ENCODE results near the gene CRYGC. TPM values are rescaled to one million over a fixed set of nuclear protein-coding genes. Genes with fewer than 3 reads are reported as not detected.

The CRYGC gene
- total RNA-seq, 1 experiment from 2014 or later: not detected

DNA sequence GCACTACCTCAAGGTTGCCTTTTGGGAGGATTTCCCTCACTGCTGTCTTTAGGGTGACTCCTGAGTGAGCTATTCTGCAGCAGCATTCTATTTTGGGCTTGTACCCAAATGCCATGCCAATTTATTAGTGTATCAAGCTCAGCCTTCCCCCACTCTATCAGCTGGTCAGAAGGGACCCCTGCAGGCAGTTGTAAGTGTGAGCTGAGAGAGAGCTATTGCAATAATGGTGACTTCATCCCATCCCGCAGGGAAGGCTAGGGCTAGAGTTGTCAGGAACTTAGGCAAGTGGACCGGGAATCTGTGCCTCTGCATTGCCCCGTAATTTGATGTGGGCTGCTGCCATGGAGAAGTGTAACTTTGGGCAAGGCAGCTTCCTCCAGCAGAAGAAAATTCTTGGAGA, 18.1 kb upstream of the CRYGC start:
- Mint-ChIP-seq H3K36me3 (ENCODE audit: insufficient read depth, unreplicated experiment) (no peaks in the 10 kb centered on the region), H3K27ac (ENCODE audit: unreplicated experiment) (no peak overlapping the region), H3K9me3 (ENCODE audit: low read depth, unreplicated experiment) (no peaks in the 10 kb centered on the region), H3K4me3 (ENCODE audit: low read depth, unreplicated experiment) (no peak overlapping the region), H3K4me1 (ENCODE audit: low read depth, unreplicated experiment) (peaks cover 9% of the 10 kb centered on the region), H3K27me3 (ENCODE audit: unreplicated experiment) (no peaks in the 10 kb centered on the region)
- CTCF ChIA-PET: interaction anchor here (1.1 kb wide), 1 partner anchor 17 kb away, joined by 3 read pairs; no protein-coding TSS in a partner anchor
- TF ChIP-seq, protein P1, sequence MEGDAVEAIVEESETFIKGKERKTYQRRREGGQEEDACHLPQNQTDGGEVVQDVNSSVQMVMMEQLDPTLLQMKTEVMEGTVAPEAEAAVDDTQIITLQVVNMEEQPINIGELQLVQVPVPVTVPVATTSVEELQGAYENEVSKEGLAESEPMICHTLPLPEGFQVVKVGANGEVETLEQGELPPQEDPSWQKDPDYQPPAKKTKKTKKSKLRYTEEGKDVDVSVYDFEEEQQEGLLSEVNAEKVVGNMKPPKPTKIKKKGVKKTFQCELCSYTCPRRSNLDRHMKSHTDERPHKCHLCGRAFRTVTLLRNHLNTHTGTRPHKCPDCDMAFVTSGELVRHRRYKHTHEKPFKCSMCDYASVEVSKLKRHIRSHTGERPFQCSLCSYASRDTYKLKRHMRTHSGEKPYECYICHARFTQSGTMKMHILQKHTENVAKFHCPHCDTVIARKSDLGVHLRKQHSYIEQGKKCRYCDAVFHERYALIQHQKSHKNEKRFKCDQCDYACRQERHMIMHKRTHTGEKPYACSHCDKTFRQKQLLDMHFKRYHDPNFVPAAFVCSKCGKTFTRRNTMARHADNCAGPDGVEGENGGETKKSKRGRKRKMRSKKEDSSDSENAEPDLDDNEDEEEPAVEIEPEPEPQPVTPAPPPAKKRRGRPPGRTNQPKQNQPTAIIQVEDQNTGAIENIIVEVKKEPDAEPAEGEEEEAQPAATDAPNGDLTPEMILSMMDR (IDR thresholded peaks at IDR 0.05; ENCODE audit: unreplicated experiment): no peak
- intact Hi-C loops (cut with micrococcal nuclease; ENCODE audit: unreplicated experiment): no loop called here
- DNase-seq: no peak
- no TSS peak for BruUV-seq (replicated peaks)

DNA sequence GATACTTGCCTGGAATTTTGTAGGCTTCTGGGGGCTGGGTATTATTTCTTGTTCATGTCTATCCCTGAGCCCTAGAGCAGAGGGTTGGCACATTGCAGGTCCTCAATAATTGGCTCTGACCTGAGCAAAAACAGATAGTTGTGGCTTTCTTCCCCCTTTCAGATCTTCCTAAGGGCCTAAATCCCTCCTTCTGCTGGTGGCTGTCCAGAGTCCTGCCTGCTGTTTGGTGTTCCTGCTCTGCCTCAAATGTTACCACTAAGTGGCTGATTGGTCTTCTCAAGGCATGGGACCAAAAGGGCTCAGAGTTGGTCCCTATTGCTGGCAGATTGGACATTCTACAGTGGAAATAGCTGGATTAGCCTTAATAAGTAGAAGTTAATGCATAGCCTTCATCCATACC, 17.4 kb upstream of the CRYGC start:
- CTCF ChIA-PET: interaction anchor here (0.7 kb wide), 1 partner anchor 1132 kb away, joined by 3 read pairs; no protein-coding TSS in a partner anchor
- BruUV-seq (replicated peaks): no TSS peak
- intact Hi-C loops (cut with micrococcal nuclease; ENCODE audit: unreplicated experiment): no loop called here
- Mint-ChIP-seq H3K4me1 (ENCODE audit: low read depth, unreplicated experiment) (peaks cover 17% of the 10 kb centered on the region), H3K36me3 (ENCODE audit: insufficient read depth, unreplicated experiment) (no peaks in the 10 kb centered on the region), H3K27me3 (ENCODE audit: unreplicated experiment) (no peaks in the 10 kb centered on the region), H3K9me3 (ENCODE audit: low read depth, unreplicated experiment) (no peaks in the 10 kb centered on the region), H3K4me3 (ENCODE audit: low read depth, unreplicated experiment) (no peak overlapping the region), H3K27ac (ENCODE audit: unreplicated experiment) (no peak overlapping the region)
- no peak for DNase-seq
- TF ChIP-seq, protein P1 (IDR thresholded peaks at IDR 0.05; ENCODE audit: unreplicated experiment): no peak

DNA sequence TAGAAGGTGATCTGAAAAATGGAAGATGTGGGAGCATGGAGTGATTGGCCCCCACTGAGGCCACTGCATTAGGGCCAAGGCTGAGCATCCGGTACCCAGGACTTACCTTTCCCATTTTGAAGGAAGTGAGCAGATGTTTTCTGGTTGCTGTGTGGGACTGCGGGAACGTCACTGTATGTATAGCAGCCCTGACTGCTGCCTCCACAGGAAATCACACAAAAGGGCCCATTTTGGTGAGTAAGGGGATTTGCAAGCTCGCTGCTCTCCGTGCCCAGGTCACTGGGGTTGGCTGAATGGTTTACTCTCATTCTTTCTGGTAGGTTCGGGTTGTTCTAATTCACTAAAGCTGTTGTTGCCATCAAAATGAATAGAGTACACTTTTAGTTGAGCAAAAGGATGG, 16.4 kb upstream of the CRYGC start, which contains the start of gene CRYGB:
Gene CRYGB (minus strand): TSS at position 153 of the 400 bp plus-strand sequence. CDS start 38 bp downstream, at position 115.
- Mint-ChIP-seq H3K27ac (ENCODE audit: unreplicated experiment) (no peak within 1 kb of the TSS), H3K36me3 (ENCODE audit: insufficient read depth, unreplicated experiment) (no peaks in the 10 kb centered on the region), H3K4me3 (ENCODE audit: low read depth, unreplicated experiment) (no peak within 1 kb of the TSS), H3K9me3 (ENCODE audit: low read depth, unreplicated experiment) (no peaks in the 10 kb centered on the region), H3K27me3 (ENCODE audit: unreplicated experiment) (no peaks in the 10 kb centered on the region), H3K4me1 (ENCODE audit: low read depth, unreplicated experiment) (peaks cover 22% of the 10 kb centered on the region)
- no TSS peak for BruUV-seq (replicated peaks)
- TF ChIP-seq, protein P1 (IDR thresholded peaks at IDR 0.05; ENCODE audit: unreplicated experiment): no peak
- intact Hi-C loops (cut with micrococcal nuclease; ENCODE audit: unreplicated experiment): no loop called here
- CTCF ChIA-PET: interaction anchor here (0.7 kb wide), 2 partner anchors 212 to 1015 kb away, joined by 4 to 6 read pairs; no protein-coding TSS in a partner anchor
- DNase-seq: no peak

DNA sequence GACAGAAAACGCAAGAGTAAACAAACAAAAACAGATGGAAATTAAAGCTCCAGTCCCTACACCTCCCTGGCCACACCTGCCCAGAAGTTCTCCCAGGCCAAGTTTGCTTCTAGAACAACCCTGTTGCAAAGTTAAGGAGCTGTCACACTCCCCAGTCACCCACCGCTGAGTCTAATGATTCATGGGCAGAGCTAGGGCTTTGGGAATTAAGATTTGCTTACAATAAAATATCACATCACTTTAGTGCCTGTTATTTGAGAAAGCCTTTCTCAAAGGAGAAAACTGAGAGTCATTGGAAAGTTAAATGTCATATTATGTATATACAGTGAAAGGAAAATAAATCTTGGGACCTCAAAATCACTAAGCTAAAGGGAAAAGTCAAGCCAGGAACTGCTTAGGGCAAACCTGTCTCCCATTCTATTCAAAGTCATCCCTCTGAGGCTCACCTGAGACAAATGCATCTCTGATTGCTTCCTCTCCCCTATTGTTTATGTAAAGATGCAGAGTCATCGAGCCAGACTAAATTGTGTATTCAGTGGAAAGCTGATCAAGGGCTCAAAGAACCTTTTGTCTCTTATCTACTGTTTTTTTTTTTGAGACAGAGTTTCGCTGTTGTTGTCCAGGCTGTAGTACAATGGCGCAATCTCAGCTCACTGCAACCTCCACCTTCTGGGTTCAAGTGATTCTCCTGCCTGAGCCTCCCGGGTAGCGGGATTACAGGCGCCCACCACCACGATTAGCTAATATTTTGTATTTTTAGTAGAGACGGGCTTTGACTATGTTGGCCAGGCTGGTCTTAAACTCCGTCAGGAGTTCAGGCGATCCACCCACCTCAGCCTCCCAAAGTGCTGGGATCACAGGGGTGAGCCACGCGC, 13.5 kb upstream of the CRYGC start:
- Mint-ChIP-seq H3K27me3 (ENCODE audit: unreplicated experiment) (no peaks in the 10 kb centered on the region), H3K27ac (ENCODE audit: unreplicated experiment) (peak overlapping the region; percentile 20), H3K4me3 (ENCODE audit: low read depth, unreplicated experiment) (no peak overlapping the region), H3K9me3 (ENCODE audit: low read depth, unreplicated experiment) (no peaks in the 10 kb centered on the region), H3K36me3 (ENCODE audit: insufficient read depth, unreplicated experiment) (no peaks in the 10 kb centered on the region), H3K4me1 (ENCODE audit: low read depth, unreplicated experiment) (peaks cover 22% of the 10 kb centered on the region)
- intact Hi-C loops (cut with micrococcal nuclease; ENCODE audit: unreplicated experiment): no loop called here
- TF ChIP-seq, protein P1 (IDR thresholded peaks at IDR 0.05; ENCODE audit: unreplicated experiment): no peak
- BruUV-seq (replicated peaks): no TSS peak
- no peak for DNase-seq
- CTCF ChIA-PET: interaction anchor here (0.6 to 0.8 kb wide), 2 partner anchors 111 to 247 kb away, joined by 3 to 4 read pairs; partner anchors contain the start of gene IDH1

Measured in Calu3 (cell line).